OCI-LY3 (cell line): ENCODE data around the gene LRRC46.

Source experiments
- CTCF ChIP-seq: fragments of 200-600, 300-600 bp; sonication (generic); IDR thresholded peaks from 2 replicates; pipeline ENCODE4 v1.5.1; 2014; ENCODE audit warnings: antibody characterized with exemption, low read length, low read depth
- EZH2phosphoT487 ChIP-seq: fragments of 200-600 bp; shearing (Covaris generic); IDR thresholded peaks from 2 replicates; pipeline ENCODE4 v1.6.1; 2018; ENCODE audit warnings: antibody characterized with exemption, mixed run types, low read depth

DNA sequence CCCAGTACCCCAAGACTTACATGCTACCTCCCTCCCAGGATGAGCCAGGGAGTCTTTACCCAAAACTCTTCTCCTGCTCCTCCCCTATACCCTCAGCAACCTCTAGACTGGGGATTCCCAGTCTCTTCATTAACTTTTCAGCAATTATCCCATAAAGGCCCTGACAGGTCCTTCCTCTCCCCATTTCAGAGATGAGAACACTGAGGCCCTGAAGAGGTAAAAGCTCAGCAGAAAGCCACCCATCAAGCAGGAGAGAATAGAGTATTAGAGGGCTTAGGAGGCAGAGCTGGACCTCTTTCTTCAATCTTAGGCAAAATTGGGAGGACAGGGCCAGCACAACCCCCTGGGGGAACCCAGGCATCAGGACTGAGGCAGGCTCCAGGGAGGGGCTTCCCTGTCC, 25.4 kb downstream of the LRRC46 start:
- TF ChIP-seq CTCF (no peak), EZH2phosphoT487 (no peak)
